Endodermal cell (in vitro differentiated cells): ENCODE data around the gene MYDGF. TPM values are rescaled to one million over a fixed set of nuclear protein-coding genes. Genes with fewer than 3 reads are reported as not detected.

Experiments used
- DNase-seq: peaks from one replicate; pipeline ENCODE4 v3.0.0-alpha.2; 2017
- H3K27ac ChIP-seq: 2 replicates; pipeline ENCODE4 v1.5.1; 2013; ENCODE audit warnings: mild to moderate bottlenecking, low read depth, low read length, moderate library complexity
- H3K27me3 ChIP-seq: 2 replicates; pipeline ENCODE4 v1.6.1; 2013; ENCODE audit warnings: mild to moderate bottlenecking, low read length, moderate library complexity; ENCODE audit not compliant: insufficient read depth, control insufficient read depth, poor library complexity, severe bottlenecking
- H3K36me3 ChIP-seq: 2 replicates; pipeline ENCODE4 v1.7.0; 2013; ENCODE audit warnings: mild to moderate bottlenecking, low read length, moderate library complexity; ENCODE audit not compliant: control insufficient read depth, insufficient read depth
- H3K4me1 ChIP-seq: one replicate; pipeline ENCODE4 v1.7.0; 2013; ENCODE audit warnings: low read length; ENCODE audit not compliant: control insufficient read depth, insufficient read depth
- H3K4me3 ChIP-seq: 2 replicates; pipeline ENCODE4 v1.5.1; 2013; ENCODE audit warnings: mild to moderate bottlenecking, low read length, moderate library complexity
- H3K9ac ChIP-seq: 2 replicates; pipeline ENCODE4 v1.6.1; 2013; ENCODE audit warnings: mild to moderate bottlenecking, low read length, moderate library complexity; ENCODE audit not compliant: poor library complexity, severe bottlenecking; ENCODE audit errors: extremely low read depth
- H3K9me3 ChIP-seq: 2 replicates; pipeline ENCODE4 v1.6.1; 2013; ENCODE audit warnings: mild to moderate bottlenecking, low read length, moderate library complexity; ENCODE audit not compliant: control insufficient read depth
- H3K27ac Mint-ChIP-seq: 2 replicates; pipeline ENCODE4 v1.8.0; 2020; ENCODE audit warnings: mixed read lengths
- H3K27me3 Mint-ChIP-seq: 2 replicates; pipeline ENCODE4 v1.8.0; 2021; ENCODE audit warnings: mild to moderate bottlenecking, mixed read lengths; ENCODE audit not compliant: insufficient read depth
- H3K36me3 Mint-ChIP-seq: 2 replicates; pipeline ENCODE4 v1.8.0; 2020; ENCODE audit warnings: low read depth, mixed read lengths
- H3K4me1 Mint-ChIP-seq: 2 replicates; pipeline ENCODE4 v1.8.0; 2020; ENCODE audit warnings: mixed read lengths
- H3K4me3 Mint-ChIP-seq: 2 replicates; pipeline ENCODE4 v1.8.0; 2020; ENCODE audit warnings: mild to moderate bottlenecking, moderate library complexity, mixed read lengths
- H3K9me3 Mint-ChIP-seq: 2 replicates; pipeline ENCODE4 v1.8.0; 2020; ENCODE audit warnings: mild to moderate bottlenecking, mixed read lengths
- WGBS, 2 experiments: methylation state at CpG; one replicate each; pipeline versions ENCODE4 v1.1.5 to v1.1.7; 2013; ENCODE audit warnings: missing lambda C conversion rate in 2 of 2, mixed read lengths in 1 of 2; ENCODE audit not compliant: insufficient coverage in 1 of 2, insufficient read length in 1 of 2; 5-methylcytosine and 5-hydroxymethylcytosine counted together
- total RNA-seq, 2 donors: library from RNA; stranded (reverse); fragmentation: NEBNext Ultra II Directional in 1 of 2; extraction: Animal tissue kit (Norgen Biotek cat#: 25700) in 1 of 2; gene quantifications; 2 replicates in 1 of 2; 3 replicates in 1 of 2; pipeline ENCODE4 v1.2.1, GENCODE V29; 2021
- TF ChIP-seq, protein P1 (sequence below): fragments of 200-600 bp; sonication (generic); conservative IDR thresholded peaks from 2 replicates; pipeline ENCODE4 v1.5.0; 2021; ENCODE audit warnings: antibody characterized with exemption, mild to moderate bottlenecking

The MYDGF gene
- total RNA-seq, 2 donors from 2014 or later: 58.7 to 64.0 TPM

DNA sequence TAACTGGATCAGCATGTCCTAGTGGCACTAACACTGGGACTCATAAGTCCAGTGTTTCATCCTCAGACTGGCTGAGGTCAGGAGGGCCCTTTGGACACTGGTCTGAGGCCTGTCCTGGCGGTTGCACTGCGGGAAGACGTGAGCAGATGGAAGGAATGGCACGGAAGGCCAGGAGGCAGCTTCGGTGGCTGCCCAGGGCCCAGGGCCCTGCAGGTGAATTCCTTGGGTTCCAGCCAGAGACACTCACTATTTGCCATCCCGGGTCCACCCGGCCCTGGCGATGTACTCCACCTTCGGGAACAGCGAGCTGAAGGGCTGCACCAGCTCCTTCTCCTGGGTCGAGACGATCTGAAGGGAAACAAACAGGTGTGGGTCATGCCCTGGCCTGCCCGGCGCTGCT, 27.2 kb upstream of the MYDGF start:
- no peak overlapping the region for H3K4me3 Mint-ChIP-seq
- 89 to 98% methylated on average over 11 to 14 of the region's 14 CpGs for WGBS, 2 experiments
- H3K9me3 Mint-ChIP-seq: no peaks in the 10 kb centered on the region
- Histone ChIP-seq H3K4me3 (no peak overlapping the region), H3K9ac (no peak overlapping the region), H3K27ac (no peak overlapping the region), H3K4me1 (no peaks in the 10 kb centered on the region), H3K36me3 (peaks cover 62% of the 10 kb centered on the region), H3K9me3 (no peaks in the 10 kb centered on the region), H3K27me3 (no peaks in the 10 kb centered on the region)
- H3K36me3 Mint-ChIP-seq: peaks cover 72% of the 10 kb centered on the region
- H3K27me3 Mint-ChIP-seq: no peaks in the 10 kb centered on the region
- H3K4me1 Mint-ChIP-seq: no peaks in the 10 kb centered on the region
- DNase-seq: no peak
- peak overlapping the region; percentile 42 for H3K27ac Mint-ChIP-seq
- TF ChIP-seq, protein P1, sequence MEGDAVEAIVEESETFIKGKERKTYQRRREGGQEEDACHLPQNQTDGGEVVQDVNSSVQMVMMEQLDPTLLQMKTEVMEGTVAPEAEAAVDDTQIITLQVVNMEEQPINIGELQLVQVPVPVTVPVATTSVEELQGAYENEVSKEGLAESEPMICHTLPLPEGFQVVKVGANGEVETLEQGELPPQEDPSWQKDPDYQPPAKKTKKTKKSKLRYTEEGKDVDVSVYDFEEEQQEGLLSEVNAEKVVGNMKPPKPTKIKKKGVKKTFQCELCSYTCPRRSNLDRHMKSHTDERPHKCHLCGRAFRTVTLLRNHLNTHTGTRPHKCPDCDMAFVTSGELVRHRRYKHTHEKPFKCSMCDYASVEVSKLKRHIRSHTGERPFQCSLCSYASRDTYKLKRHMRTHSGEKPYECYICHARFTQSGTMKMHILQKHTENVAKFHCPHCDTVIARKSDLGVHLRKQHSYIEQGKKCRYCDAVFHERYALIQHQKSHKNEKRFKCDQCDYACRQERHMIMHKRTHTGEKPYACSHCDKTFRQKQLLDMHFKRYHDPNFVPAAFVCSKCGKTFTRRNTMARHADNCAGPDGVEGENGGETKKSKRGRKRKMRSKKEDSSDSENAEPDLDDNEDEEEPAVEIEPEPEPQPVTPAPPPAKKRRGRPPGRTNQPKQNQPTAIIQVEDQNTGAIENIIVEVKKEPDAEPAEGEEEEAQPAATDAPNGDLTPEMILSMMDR: no peak

GRCh38 chr19:4695224-4695731, 25.1 kb upstream of the MYDGF start:
- Histone ChIP-seq H3K9me3 (no peaks in the 10 kb centered on the region), H3K27me3 (no peaks in the 10 kb centered on the region), H3K9ac (no peak overlapping the region), H3K4me1 (no peaks in the 10 kb centered on the region), H3K27ac (no peak overlapping the region), H3K36me3 (peaks cover 48% of the 10 kb centered on the region), H3K4me3 (no peak overlapping the region)
- TF ChIP-seq, protein P1: no peak
- H3K36me3 Mint-ChIP-seq: peaks cover 63% of the 10 kb centered on the region
- H3K4me1 Mint-ChIP-seq: no peaks in the 10 kb centered on the region
- no peak overlapping the region for H3K27ac Mint-ChIP-seq
- H3K27me3 Mint-ChIP-seq: no peaks in the 10 kb centered on the region
- no peak overlapping the region for H3K4me3 Mint-ChIP-seq
- no peaks in the 10 kb centered on the region for H3K9me3 Mint-ChIP-seq
- no peak for DNase-seq
- 94 to 96% methylated on average over 14 to 19 of the region's 19 CpGs for WGBS, 2 experiments

DNA sequence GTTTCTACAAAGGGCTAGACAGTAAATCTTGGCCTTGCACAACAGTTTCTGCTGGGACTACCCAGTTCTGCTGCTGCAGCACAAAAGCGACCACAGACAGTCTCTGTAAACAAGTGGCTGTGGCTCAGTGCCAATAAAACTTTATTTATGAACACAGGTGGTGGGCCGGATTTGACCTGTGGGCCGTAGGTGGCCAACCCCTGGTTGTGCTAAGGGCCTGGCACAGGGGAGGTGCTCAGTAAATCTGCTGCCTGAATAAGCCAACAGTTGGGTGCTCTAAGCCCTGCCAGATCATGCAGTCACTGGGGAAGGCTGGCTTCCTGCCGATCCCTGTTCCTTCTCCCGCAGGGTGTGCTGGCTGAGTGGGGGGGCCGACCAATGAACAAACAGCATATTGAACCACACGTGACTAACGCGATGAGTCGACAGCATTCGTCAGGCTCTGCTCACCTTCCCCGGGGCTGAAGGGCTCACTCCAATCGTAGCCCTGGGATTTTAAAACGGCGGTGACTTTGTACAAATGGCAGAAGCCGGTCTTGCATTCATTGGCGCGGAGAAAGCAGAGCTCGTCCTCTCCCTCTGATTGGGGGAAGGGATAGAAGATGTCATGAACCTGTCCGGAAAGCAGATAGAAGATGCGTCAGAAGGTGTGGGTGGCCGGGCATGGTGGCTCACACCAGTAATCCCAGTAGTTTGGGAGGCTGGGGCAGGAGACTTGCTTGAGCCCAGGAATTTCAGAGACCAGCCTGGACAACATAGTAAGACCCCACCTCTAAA, 24.3 kb upstream of the MYDGF start:
- H3K9ac ChIP-seq: no peak overlapping the region
- 93 to 97% methylated on average over 12 to 22 of the region's 22 CpGs for WGBS, 2 experiments
- Mint-ChIP-seq H3K4me1 (no peaks in the 10 kb centered on the region), H3K36me3 (peaks cover 63% of the 10 kb centered on the region), H3K9me3 (no peaks in the 10 kb centered on the region), H3K27ac (peak overlapping the region; percentile 58), H3K27me3 (no peaks in the 10 kb centered on the region), H3K4me3 (no peak overlapping the region)
- H3K4me1 ChIP-seq: no peaks in the 10 kb centered on the region
- TF ChIP-seq, protein P1: no peak
- no peak overlapping the region for H3K4me3 ChIP-seq
- no peaks in the 10 kb centered on the region for H3K27me3 ChIP-seq
- peaks cover 48% of the 10 kb centered on the region for H3K36me3 ChIP-seq
- no peak overlapping the region for H3K27ac ChIP-seq
- no peaks in the 10 kb centered on the region for H3K9me3 ChIP-seq
- DNase-seq: no peak
